HFF-Myc (cell line): ENCODE results near the gene DHX15.
A peak's percentile ranks its signal among the peaks of the same experiment; 100 is the strongest.

Experiments
- DNase-seq: peaks from one replicate; pipeline ENCODE4 v3.0.0-alpha.2; 2011; ENCODE audit warnings: low read depth; ENCODE audit errors: extremely low read depth
- H3K4me3 ChIP-seq: replicated peaks from 2 replicates; pipeline ENCODE4 v1.5.1; 2011; ENCODE audit warnings: low read depth, mild to moderate bottlenecking, control low read depth, low read length
- TF ChIP-seq, protein P1 (sequence below): IDR thresholded peaks from 2 replicates; pipeline ENCODE4 v1.5.1; 2012; ENCODE audit warnings: mild to moderate bottlenecking, low read depth, low read length, control low read depth; ENCODE audit errors: missing control alignments

The DHX15 gene

DNA sequence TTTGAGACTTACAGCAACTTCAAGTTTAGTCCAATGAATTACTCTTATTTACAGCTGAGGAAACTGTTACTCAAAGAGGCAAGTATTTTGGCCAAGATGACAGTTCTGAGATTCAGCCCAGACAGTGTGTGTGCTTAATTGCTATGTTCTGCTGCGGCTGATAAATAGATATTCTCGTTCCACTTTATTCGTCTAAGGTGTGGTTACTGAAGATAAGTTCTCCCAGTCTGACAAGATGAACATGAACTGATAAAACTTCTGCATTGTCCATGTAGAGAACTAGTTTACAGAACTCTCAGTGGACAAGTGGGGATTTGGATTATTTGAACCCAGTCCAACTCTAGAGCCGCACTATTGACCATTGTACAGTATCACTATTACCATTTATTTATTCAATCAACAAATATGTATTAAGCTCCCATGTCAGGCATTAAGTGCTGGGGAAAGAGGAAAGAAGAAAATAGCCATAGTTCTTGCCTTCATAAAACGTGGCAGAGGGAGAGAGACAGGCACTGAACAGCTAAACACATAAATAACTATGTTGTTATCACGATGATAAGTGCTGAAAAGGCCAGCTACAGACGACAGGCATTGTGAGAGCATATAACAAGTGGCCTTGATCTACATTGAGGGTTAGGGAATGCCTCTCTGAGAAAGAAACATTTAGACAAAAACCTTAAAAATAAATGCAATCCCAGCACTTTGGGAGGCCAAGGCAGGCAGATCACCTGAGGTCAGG lies 4.0 kb upstream of the DHX15 start:
- TF ChIP-seq, protein P1, sequence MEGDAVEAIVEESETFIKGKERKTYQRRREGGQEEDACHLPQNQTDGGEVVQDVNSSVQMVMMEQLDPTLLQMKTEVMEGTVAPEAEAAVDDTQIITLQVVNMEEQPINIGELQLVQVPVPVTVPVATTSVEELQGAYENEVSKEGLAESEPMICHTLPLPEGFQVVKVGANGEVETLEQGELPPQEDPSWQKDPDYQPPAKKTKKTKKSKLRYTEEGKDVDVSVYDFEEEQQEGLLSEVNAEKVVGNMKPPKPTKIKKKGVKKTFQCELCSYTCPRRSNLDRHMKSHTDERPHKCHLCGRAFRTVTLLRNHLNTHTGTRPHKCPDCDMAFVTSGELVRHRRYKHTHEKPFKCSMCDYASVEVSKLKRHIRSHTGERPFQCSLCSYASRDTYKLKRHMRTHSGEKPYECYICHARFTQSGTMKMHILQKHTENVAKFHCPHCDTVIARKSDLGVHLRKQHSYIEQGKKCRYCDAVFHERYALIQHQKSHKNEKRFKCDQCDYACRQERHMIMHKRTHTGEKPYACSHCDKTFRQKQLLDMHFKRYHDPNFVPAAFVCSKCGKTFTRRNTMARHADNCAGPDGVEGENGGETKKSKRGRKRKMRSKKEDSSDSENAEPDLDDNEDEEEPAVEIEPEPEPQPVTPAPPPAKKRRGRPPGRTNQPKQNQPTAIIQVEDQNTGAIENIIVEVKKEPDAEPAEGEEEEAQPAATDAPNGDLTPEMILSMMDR, result no peak
- DNase-seq, result no peak

DNA sequence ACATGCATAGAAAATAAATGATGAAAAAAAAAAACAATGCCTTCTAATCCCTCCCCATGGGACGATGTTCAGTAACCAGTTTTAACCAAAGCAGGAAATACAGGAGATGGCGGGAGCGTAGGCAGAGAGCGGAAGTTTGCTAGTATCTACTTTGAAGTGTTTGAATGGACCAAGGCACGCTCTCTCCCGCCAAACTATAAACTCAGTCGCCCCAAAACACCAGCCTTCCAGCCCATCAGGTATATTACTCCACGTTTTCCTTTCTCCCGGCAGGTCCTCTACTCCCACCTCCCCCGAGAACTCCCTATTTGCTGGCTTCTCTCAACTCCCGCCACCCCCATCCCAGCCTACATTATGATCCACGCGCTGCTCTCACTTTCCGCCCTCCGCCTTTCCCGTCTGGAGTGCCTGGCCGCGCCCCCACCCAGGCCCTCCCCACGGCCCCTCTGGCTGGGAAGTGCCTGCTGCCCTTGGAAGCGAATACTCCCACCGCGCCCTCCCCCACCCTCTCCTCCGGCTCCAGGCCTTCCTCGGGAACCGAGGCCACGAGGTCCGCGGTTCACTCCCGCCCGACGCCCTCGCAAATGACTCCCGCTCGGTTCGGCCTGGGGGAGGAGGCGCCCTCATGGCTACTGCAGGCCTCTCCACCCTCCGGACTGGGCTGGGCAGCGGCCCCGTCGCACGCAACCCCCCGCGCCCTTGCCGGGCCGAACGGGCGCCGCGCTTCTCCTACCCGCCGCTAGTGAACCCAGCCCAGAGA lies 723 bp downstream of the DHX15 start:
- TF ChIP-seq, protein P1, result no peak
- DNase-seq, result no peak
- H3K4me3 ChIP-seq, result peak overlapping the region; percentile 95

More for the DNA sequence above, 4.0 kb upstream of the DHX15 start:
- H3K4me3 ChIP-seq, result no peak overlapping the region

DNA sequence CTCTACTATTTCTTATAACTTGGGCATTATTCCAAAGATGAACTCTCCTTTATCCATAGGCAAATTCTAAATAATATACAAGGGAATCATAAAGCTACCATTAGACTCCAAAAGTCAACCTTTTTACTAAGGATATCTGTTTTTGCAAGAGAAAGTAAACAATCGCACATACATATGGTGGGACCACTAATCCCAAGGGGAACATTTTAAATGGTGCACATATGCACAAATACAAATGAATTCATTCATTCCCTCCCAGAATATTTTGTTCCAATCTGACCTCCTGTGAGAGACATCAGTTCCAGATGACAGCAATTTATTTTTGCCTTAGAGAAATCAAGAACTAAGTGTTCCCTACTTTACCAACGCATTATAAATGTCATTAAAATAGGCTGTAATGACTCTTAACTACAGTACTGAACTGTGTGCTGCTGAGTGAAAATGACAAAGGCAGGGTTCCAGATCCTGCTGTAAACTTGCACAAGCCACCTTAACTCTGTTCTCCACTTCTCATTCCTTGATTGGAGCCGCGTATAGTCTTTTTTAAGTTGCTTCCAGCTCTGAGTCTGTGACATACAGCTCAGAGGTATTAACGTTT lies 2.0 kb downstream of the DHX15 start:
- TF ChIP-seq, protein P1, result no peak
- DNase-seq, result no peak
- peak overlapping the region; percentile 95 for H3K4me3 ChIP-seq

DNA sequence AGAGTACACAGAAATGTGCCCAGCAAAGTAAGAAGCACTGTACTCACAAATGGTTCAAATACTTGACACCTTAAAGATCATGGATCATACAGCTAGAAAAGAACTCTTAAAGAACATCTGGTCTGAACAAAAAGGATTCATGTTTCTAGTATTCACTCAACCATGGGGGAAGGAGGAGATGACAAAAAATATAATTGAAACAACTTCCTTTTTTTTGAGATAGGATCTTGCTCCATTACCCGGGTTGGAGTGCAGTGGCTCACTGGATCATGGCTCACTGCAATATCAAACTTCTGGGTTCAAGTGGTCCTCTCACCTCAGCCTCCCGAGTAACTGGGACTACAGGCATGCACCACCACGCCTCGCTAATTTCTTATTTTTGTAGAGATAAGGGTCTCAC lies 6.0 kb downstream of the DHX15 start:
- no peak overlapping the region for H3K4me3 ChIP-seq
- TF ChIP-seq, protein P1, result no peak
- DNase-seq, result no peak

DNA sequence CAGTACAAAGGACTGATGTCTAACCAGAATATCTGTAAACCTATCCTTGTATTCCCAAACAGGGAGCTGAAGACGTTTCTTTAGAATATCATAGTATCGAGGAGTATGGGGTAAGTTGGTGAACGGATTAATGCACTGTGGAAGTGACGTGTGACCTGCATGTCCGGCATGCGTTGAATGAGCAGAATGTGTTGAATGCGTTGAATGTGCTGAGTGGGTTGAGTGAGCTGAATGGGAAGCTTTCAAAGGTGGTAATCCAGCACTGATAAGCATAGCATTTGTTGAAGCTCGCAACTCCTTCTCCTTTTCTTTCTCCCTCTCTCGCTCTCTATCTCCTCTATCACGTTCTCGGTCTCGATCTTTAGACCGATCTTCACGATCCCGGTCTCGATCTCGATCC lies 8.1 kb downstream of the DHX15 start:
- no peak overlapping the region for H3K4me3 ChIP-seq
- no peak for DNase-seq
- TF ChIP-seq, protein P1, result no peak

DNA sequence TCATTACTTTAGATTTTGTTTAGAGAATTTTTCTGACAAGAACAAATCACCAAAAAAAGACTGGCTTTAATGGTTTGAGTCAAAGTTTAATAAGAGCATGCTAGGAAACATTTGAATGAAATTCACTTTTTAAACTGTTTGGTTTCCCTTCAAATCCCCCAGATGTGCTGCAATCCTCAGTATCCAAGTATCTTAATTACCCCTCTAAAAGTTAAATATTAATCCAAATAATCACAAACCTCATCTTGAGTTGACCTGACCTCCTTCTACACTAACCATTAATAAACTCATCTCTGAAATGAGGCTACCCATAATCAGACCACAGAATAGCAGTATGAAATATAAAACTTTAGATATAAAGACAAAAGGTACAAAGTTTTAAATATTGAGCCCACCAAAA lies 10.1 kb downstream of the DHX15 start:
- H3K4me3 ChIP-seq, result no peak overlapping the region
- TF ChIP-seq, protein P1, result no peak
- DNase-seq, result no peak
